Measurements from ENCODE around the gene CYTL1.
"Not testable (repeated sequence)": the region's sequence is repeated elsewhere in the genome, so short reads cannot be mapped to it uniquely, and the experiment has no call there.

CYTL1 gene

GRCh38 chr4:5033281-5033841 lies 14.1 kb upstream of the CYTL1 start:
- DNase-seq (ENCODE audit: low spot score), result no peak

GRCh38 chr4:5032813-5033212 lies 13.6 kb upstream of the CYTL1 start:
- DNase-seq (ENCODE audit: low spot score), result no peak

- DNase-seq (ENCODE audit: low spot score), result no peak
These were observed 11.7 kb upstream of the CYTL1 start for GRCh38 chr4:5030927-5031326.

- DNase-seq (ENCODE audit: low spot score), result no peak
These were observed 11.0 kb upstream of the CYTL1 start for GRCh38 chr4:5030221-5030620.

GRCh38 chr4:5029447-5029846 lies 10.2 kb upstream of the CYTL1 start:
- no peak for DNase-seq (ENCODE audit: low spot score)

- no peak for DNase-seq (ENCODE audit: low spot score)
These were observed 9.2 kb upstream of the CYTL1 start for GRCh38 chr4:5028480-5028879.

- DNase-seq (ENCODE audit: low spot score), result no peak
These were observed 8.1 kb upstream of the CYTL1 start for GRCh38 chr4:5027346-5027745.

- DNase-seq (ENCODE audit: low spot score), result no peak
These were observed 7.1 kb upstream of the CYTL1 start for GRCh38 chr4:5026371-5026770.

GRCh38 chr4:5024673-5025072 lies 5.4 kb upstream of the CYTL1 start:
- DNase-seq (ENCODE audit: low spot score), result no peak

- DNase-seq (ENCODE audit: low spot score), result no peak
These were observed 2.3 kb upstream of the CYTL1 start for GRCh38 chr4:5021546-5021945.

- DNase-seq (ENCODE audit: low spot score), result no peak
These were observed 1.1 kb upstream of the CYTL1 start for GRCh38 chr4:5020341-5020740.

GRCh38 chr4:5019796-5020195 lies 538 bp upstream of the CYTL1 start:
- DNase-seq (ENCODE audit: low spot score), result no peak

GRCh38 chr4:5018603-5019002 lies 655 bp downstream of the CYTL1 start:
- DNase-seq (ENCODE audit: low spot score), result no peak

GRCh38 chr4:5018096-5018495 lies 1.2 kb downstream of the CYTL1 start:
- no peak for DNase-seq (ENCODE audit: low spot score)

- no peak for DNase-seq (ENCODE audit: low spot score)
These were observed 5.1 kb downstream of the CYTL1 start for GRCh38 chr4:5014007-5014682.

- no peak for DNase-seq (ENCODE audit: low spot score)
These were observed 6.3 kb downstream of the CYTL1 start for GRCh38 chr4:5012958-5013357.

GRCh38 chr4:5012244-5012898 lies 6.9 kb downstream of the CYTL1 start:
- DNase-seq (ENCODE audit: low spot score), result no peak

- no peak for DNase-seq (ENCODE audit: low spot score)
These were observed 8.3 kb downstream of the CYTL1 start for GRCh38 chr4:5010984-5011383.

GRCh38 chr4:5009796-5010195 lies 9.5 kb downstream of the CYTL1 start:
- DNase-seq (ENCODE audit: low spot score), result no peak

- DNase-seq (ENCODE audit: low spot score), result not testable (repeated sequence)
These were observed 12.3 kb downstream of the CYTL1 start for GRCh38 chr4:5006932-5007331.

GRCh38 chr4:5004496-5004895 lies 14.8 kb downstream of the CYTL1 start:
- no peak for DNase-seq (ENCODE audit: low spot score)

GRCh38 chr4:5003918-5004317 lies 15.3 kb downstream of the CYTL1 start:
- no peak for DNase-seq (ENCODE audit: low spot score)

GRCh38 chr4:5003372-5003857 lies 15.8 kb downstream of the CYTL1 start:
- no peak for DNase-seq (ENCODE audit: low spot score)

- not testable (repeated sequence) for DNase-seq (ENCODE audit: low spot score)
These were observed 17.6 kb downstream of the CYTL1 start for GRCh38 chr4:5001641-5002040.
